Panc1 (cell line): ENCODE results near the gene GCSAM. TPM values are rescaled to one million over a fixed set of nuclear protein-coding genes. Genes with fewer than 3 reads are reported as not detected.

Experiments
- ATAC-seq: fragments of 200-7000 bp; cut with Tn5 transposase; 2 replicates; pipeline ENCODE4 v1.9.1; 2020; ENCODE audit warnings: mild to moderate bottlenecking, moderate library complexity
- BruUV-seq: library from RNA; stranded (reverse); fragments of 400-500 nt; replicated peaks from 2 replicates; lab custom pipeline; 2021; lab: Mats Ljungman, UMichigan
- CTCF ChIA-PET: fragments of 300-600 bp; sonication (Branson Sonifier 250); formaldehyde crosslinking; loops from one replicate; lab custom pipeline; 2022; ENCODE audit warnings: antibody characterized with exemption; lab: Charles Lee
- POLR2A ChIA-PET: fragments of 300-600 bp; sonication (Branson Sonifier 250); formaldehyde crosslinking; loops from one replicate; lab custom pipeline; 2022; ENCODE audit warnings: antibody characterized with exemption; lab: Charles Lee
- DNase-seq: peaks from one replicate; pipeline ENCODE4 v3.0.0-alpha.2; 2010; ENCODE audit warnings: low read depth, low spot score
- H3K27ac ChIP-seq: 2 replicates; pipeline ENCODE4 v1.5.1; 2011; ENCODE audit warnings: mild to moderate bottlenecking, low read length, inconsistent platforms
- H3K27me3 ChIP-seq: fragments of 200-500 bp; sonication (Bioruptor generic); 2 replicates; pipeline ENCODE4 v1.6.0; 2014; ENCODE audit warnings: low read length, inconsistent platforms; ENCODE audit not compliant: control insufficient read depth, insufficient read depth
- H3K36me3 ChIP-seq: fragments of 200-500 bp; sonication (Bioruptor generic); 2 replicates; pipeline ENCODE4 v1.5.1; 2014; ENCODE audit warnings: inconsistent platforms, mild to moderate bottlenecking, low read length, moderate library complexity; ENCODE audit not compliant: control insufficient read depth, insufficient read depth
- H3K4me1 ChIP-seq: 2 replicates; pipeline ENCODE4 v1.5.1; 2011; ENCODE audit warnings: inconsistent platforms, mild to moderate bottlenecking, low read length, moderate library complexity; ENCODE audit not compliant: control insufficient read depth, insufficient read depth
- H3K4me3 ChIP-seq, 2 experiments: 2 replicates each; pipeline ENCODE4 v1.5.1; 2011 to 2012; ENCODE audit warnings: low read depth in 2 of 2, low read length in 2 of 2, mild to moderate bottlenecking in 2 of 2, inconsistent platforms in 1 of 2, moderate library complexity in 1 of 2
- H3K9me3 ChIP-seq: fragments of 200-500 bp; sonication (Bioruptor generic); 2 replicates; pipeline ENCODE4 v1.5.1; 2014; ENCODE audit warnings: low read depth, mild to moderate bottlenecking, inconsistent platforms, low read length, moderate library complexity; ENCODE audit not compliant: control insufficient read depth, insufficient read depth
- CTCF ChIP-seq: fragments of 450-650 bp; IDR thresholded peaks from 2 replicates; pipeline ENCODE4 v1.5.1; 2017; ENCODE audit warnings: mild to moderate bottlenecking
- POLR2AphosphoS5 ChIP-seq: IDR thresholded peaks from 2 replicates; pipeline ENCODE4 v1.6.1; 2012; ENCODE audit warnings: mild to moderate bottlenecking, low read depth, low read length, moderate library complexity
- REST ChIP-seq, 2 experiments: IDR thresholded peaks; 2 replicates each; pipeline ENCODE4 v1.6.1; 2011 to 2012; ENCODE audit warnings: low read depth in 2 of 2, control low read depth in 1 of 2, low read length in 1 of 2, mild to moderate bottlenecking in 1 of 2, moderate library complexity in 1 of 2; ENCODE audit not compliant: insufficient read depth in 1 of 2
- SIN3A ChIP-seq: IDR thresholded peaks from 2 replicates; pipeline ENCODE4 v1.6.1; 2012; ENCODE audit warnings: low read depth, mild to moderate bottlenecking, low read length, moderate library complexity, borderline replicate concordance; ENCODE audit not compliant: insufficient read depth
- TCF7L2 ChIP-seq: IDR thresholded peaks from 2 replicates; pipeline ENCODE4 v1.6.1; 2011; ENCODE audit warnings: mild to moderate bottlenecking, low read depth, low read length, inconsistent platforms
- in situ Hi-C: cut with HindIII; loops from 2 replicates; pipeline ENCODE4 v1.10.0; 2016; ENCODE audit warnings: low sequenced_read_pairs, low pct_unique_long_range_greater_than_20kb
- intact Hi-C: fragments of 100-400 bp; cut with micrococcal nuclease; formaldehyde crosslinking; loops from one replicate; pipeline ENCODE4 v1.10.0; 2022; ENCODE audit not compliant: unreplicated experiment
- total RNA-seq: library from RNA; stranded (reverse); gene quantifications from one replicate; pipeline ENCODE4 v1.2.1, GENCODE V29; 2021; ENCODE audit not compliant: unreplicated experiment

Gene GCSAM
- total RNA-seq, 1 experiment from 2014 or later: 0.08 TPM

GRCh38 chr3:112132554-112132953 is 494 bp downstream of the GCSAM start:
- Histone ChIP-seq H3K27me3 (no peaks in the 10 kb centered on the region; the same call in 1 of the 2 replicates), H3K9me3 (no peaks in the 10 kb centered on the region), H3K4me3 (no peak overlapping the region), H3K27ac (no peak overlapping the region), H3K4me1 (no peaks in the 10 kb centered on the region), H3K36me3 (no peaks in the 10 kb centered on the region)
- in situ Hi-C loops: no loop called here
- no TSS peak for BruUV-seq
- TF ChIP-seq REST (IDR thresholded peaks at IDR 0.05; ENCODE audit: insufficient read depth in 1 of 2, low read depth in 2 of 2, low read length in 1 of 2) (no peak), SIN3A (no peak), CTCF (no peak), POLR2AphosphoS5 (no peak), TCF7L2 (no peak)
- no peak for ATAC-seq
- no peak for DNase-seq
- ChIA-PET CTCF (interaction anchor here (1.1 kb wide), 1 partner anchor 21 kb away, joined by 3 read pairs; no protein-coding TSS in a partner anchor), POLR2A (no interaction called here)
- intact Hi-C loops: no loop called here

- TF ChIP-seq CTCF: no peak
- TF ChIP-seq POLR2AphosphoS5: no peak
- no peak for TF ChIP-seq SIN3A
- no peak for TF ChIP-seq TCF7L2
- TF ChIP-seq REST (IDR thresholded peaks at IDR 0.05; ENCODE audit: insufficient read depth in 1 of 2, low read depth in 2 of 2, low read length in 1 of 2): no peak
- intact Hi-C loops: no loop called here
- H3K4me3 ChIP-seq: no peak overlapping the region
- no peak for DNase-seq
- no TSS peak for BruUV-seq
- no peak overlapping the region for H3K27ac ChIP-seq
- ChIA-PET CTCF (interaction anchor here (1.1 kb wide), 1 partner anchor 21 kb away, joined by 3 read pairs; no protein-coding TSS in a partner anchor), POLR2A (no interaction called here)
- ATAC-seq: no peak
- H3K36me3 ChIP-seq: no peaks in the 10 kb centered on the region
- no peaks in the 10 kb centered on the region for H3K27me3 ChIP-seq
- H3K4me1 ChIP-seq: no peaks in the 10 kb centered on the region
- no peaks in the 10 kb centered on the region for H3K9me3 ChIP-seq
- in situ Hi-C loops: no loop called here
Observed at GRCh38 chr3:112132088-112132487, 960 bp downstream of the GCSAM start.
